Measurements from ENCODE around the gene TSPAN4. TPM values are rescaled to one million over a fixed set of nuclear protein-coding genes. Genes with fewer than 3 reads are reported as not detected.

The TSPAN4 gene
- total RNA-seq, 1 donor from 2014 or later: 14.8 TPM

- Mint-ChIP-seq H3K9me3 (no peaks in the 10 kb centered on the region), H3K27me3 (no peaks in the 10 kb centered on the region), H3K4me1 (no peaks in the 10 kb centered on the region), H3K27ac (no peak overlapping the region), H3K4me3 (no peak overlapping the region), H3K36me3 (ENCODE audit: low read depth) (peaks cover 7% of the 10 kb centered on the region)
- DNase-seq: no peak
- intact Hi-C loops (cut with micrococcal nuclease): no loop called here
These were observed 46.6 kb downstream of the TSPAN4 start for GRCh38 chr11:889257-889656.

GRCh38 chr11:889687-890475, 47.2 kb downstream of the TSPAN4 start:
- H3K4me1 Mint-ChIP-seq: no peaks in the 10 kb centered on the region
- no peak overlapping the region for H3K27ac Mint-ChIP-seq
- H3K27me3 Mint-ChIP-seq: no peaks in the 10 kb centered on the region
- no peak for DNase-seq
- no peak overlapping the region for H3K4me3 Mint-ChIP-seq
- intact Hi-C loops (cut with micrococcal nuclease): no loop called here
- H3K36me3 Mint-ChIP-seq (ENCODE audit: low read depth): peaks cover 7% of the 10 kb centered on the region
- no peaks in the 10 kb centered on the region for H3K9me3 Mint-ChIP-seq

- no peak for DNase-seq
- Mint-ChIP-seq H3K27me3 (no peaks in the 10 kb centered on the region), H3K9me3 (no peaks in the 10 kb centered on the region), H3K4me1 (no peaks in the 10 kb centered on the region), H3K27ac (no peak overlapping the region), H3K4me3 (no peak overlapping the region), H3K36me3 (ENCODE audit: low read depth) (peaks cover 5% of the 10 kb centered on the region)
- intact Hi-C loops (cut with micrococcal nuclease): no loop called here
These were observed 48.3 kb downstream of the TSPAN4 start for GRCh38 chr11:890794-891540.

GRCh38 chr11:893008-893654, 50.5 kb downstream of the TSPAN4 start:
- intact Hi-C loops (cut with micrococcal nuclease): no loop called here
- Mint-ChIP-seq H3K27ac (no peak overlapping the region), H3K4me3 (no peak overlapping the region), H3K27me3 (no peaks in the 10 kb centered on the region), H3K9me3 (no peaks in the 10 kb centered on the region), H3K36me3 (ENCODE audit: low read depth) (peaks cover 1% of the 10 kb centered on the region), H3K4me1 (no peaks in the 10 kb centered on the region)
- DNase-seq: no peak

GRCh38 chr11:894575-895201, 52.0 kb downstream of the TSPAN4 start:
- DNase-seq: no peak
- intact Hi-C loops (cut with micrococcal nuclease): no loop called here
- no peak overlapping the region for H3K4me3 Mint-ChIP-seq
- no peak overlapping the region for H3K27ac Mint-ChIP-seq
- H3K4me1 Mint-ChIP-seq: no peaks in the 10 kb centered on the region
- H3K27me3 Mint-ChIP-seq: no peaks in the 10 kb centered on the region
- H3K9me3 Mint-ChIP-seq: no peaks in the 10 kb centered on the region
- peaks cover 2% of the 10 kb centered on the region for H3K36me3 Mint-ChIP-seq (ENCODE audit: low read depth)

GRCh38 chr11:895331-896110, 52.9 kb downstream of the TSPAN4 start:
- no peak for DNase-seq
- Mint-ChIP-seq H3K4me3 (no peak overlapping the region), H3K36me3 (ENCODE audit: low read depth) (peaks cover 5% of the 10 kb centered on the region), H3K27ac (no peak overlapping the region), H3K27me3 (no peaks in the 10 kb centered on the region), H3K4me1 (no peaks in the 10 kb centered on the region), H3K9me3 (no peaks in the 10 kb centered on the region)
- intact Hi-C loops (cut with micrococcal nuclease): no loop called here

GRCh38 chr11:897253-898142, 54.8 kb downstream of the TSPAN4 start:
- no peaks in the 10 kb centered on the region for H3K4me1 Mint-ChIP-seq
- no peaks in the 10 kb centered on the region for H3K9me3 Mint-ChIP-seq
- H3K27me3 Mint-ChIP-seq: no peaks in the 10 kb centered on the region
- intact Hi-C loops (cut with micrococcal nuclease): no loop called here
- no peak for DNase-seq
- H3K27ac Mint-ChIP-seq: no peak overlapping the region
- H3K4me3 Mint-ChIP-seq: no peak overlapping the region
- H3K36me3 Mint-ChIP-seq (ENCODE audit: low read depth): peaks cover 13% of the 10 kb centered on the region

- H3K27ac Mint-ChIP-seq: no peak overlapping the region
- H3K36me3 Mint-ChIP-seq (ENCODE audit: low read depth): peaks cover 19% of the 10 kb centered on the region
- no peaks in the 10 kb centered on the region for H3K9me3 Mint-ChIP-seq
- no peaks in the 10 kb centered on the region for H3K27me3 Mint-ChIP-seq
- H3K4me3 Mint-ChIP-seq: no peak overlapping the region
- no peaks in the 10 kb centered on the region for H3K4me1 Mint-ChIP-seq
- intact Hi-C loops (cut with micrococcal nuclease): no loop called here
- no peak for DNase-seq
These were observed 55.5 kb downstream of the TSPAN4 start for GRCh38 chr11:898143-898511.

- H3K9me3 Mint-ChIP-seq: no peaks in the 10 kb centered on the region
- peaks cover 23% of the 10 kb centered on the region for H3K36me3 Mint-ChIP-seq (ENCODE audit: low read depth)
- intact Hi-C loops (cut with micrococcal nuclease): no loop called here
- no peak overlapping the region for H3K4me3 Mint-ChIP-seq
- H3K27me3 Mint-ChIP-seq: no peaks in the 10 kb centered on the region
- H3K27ac Mint-ChIP-seq: no peak overlapping the region
- DNase-seq: no peak
- H3K4me1 Mint-ChIP-seq: no peaks in the 10 kb centered on the region
These were observed 56.0 kb downstream of the TSPAN4 start for GRCh38 chr11:898540-899190.

GRCh38 chr11:899724-900123, 57.1 kb downstream of the TSPAN4 start:
- intact Hi-C loops (cut with micrococcal nuclease): no loop called here
- Mint-ChIP-seq H3K27me3 (no peaks in the 10 kb centered on the region), H3K36me3 (ENCODE audit: low read depth) (peaks cover 32% of the 10 kb centered on the region), H3K27ac (no peak overlapping the region), H3K4me3 (no peak overlapping the region), H3K9me3 (no peaks in the 10 kb centered on the region), H3K4me1 (no peaks in the 10 kb centered on the region)
- no peak for DNase-seq

- no peak for DNase-seq
- Mint-ChIP-seq H3K36me3 (ENCODE audit: low read depth) (peaks cover 33% of the 10 kb centered on the region), H3K9me3 (no peaks in the 10 kb centered on the region), H3K27me3 (no peaks in the 10 kb centered on the region), H3K27ac (no peak overlapping the region), H3K4me1 (no peaks in the 10 kb centered on the region), H3K4me3 (no peak overlapping the region)
- intact Hi-C loops (cut with micrococcal nuclease): no loop called here
These were observed 57.9 kb downstream of the TSPAN4 start for GRCh38 chr11:900545-900944.

- Mint-ChIP-seq H3K4me3 (no peak overlapping the region), H3K36me3 (ENCODE audit: low read depth) (peaks cover 37% of the 10 kb centered on the region), H3K4me1 (peaks cover 1% of the 10 kb centered on the region), H3K27ac (no peak overlapping the region), H3K27me3 (no peaks in the 10 kb centered on the region), H3K9me3 (no peaks in the 10 kb centered on the region)
- DNase-seq: no peak
- intact Hi-C loops (cut with micrococcal nuclease): no loop called here
These were observed 58.9 kb downstream of the TSPAN4 start for GRCh38 chr11:901452-902061.

Data from activated CD4-positive, alpha-beta T cell treated with anti-CD3 and anti-CD28 coated beads, Interleukin-2, amount 10 ng/mL, durations not matched to agents 24 days and 14 days (primary cell).